ENCODE measurements around the gene BACH2. TPM values are rescaled to one million over a fixed set of nuclear protein-coding genes. Genes with fewer than 3 reads are reported as not detected.
A peak's percentile ranks its signal among the peaks of the same experiment; 100 is the strongest.

Gene BACH2
- polyA plus RNA-seq, 1 experiment: 2.2 TPM

DNA sequence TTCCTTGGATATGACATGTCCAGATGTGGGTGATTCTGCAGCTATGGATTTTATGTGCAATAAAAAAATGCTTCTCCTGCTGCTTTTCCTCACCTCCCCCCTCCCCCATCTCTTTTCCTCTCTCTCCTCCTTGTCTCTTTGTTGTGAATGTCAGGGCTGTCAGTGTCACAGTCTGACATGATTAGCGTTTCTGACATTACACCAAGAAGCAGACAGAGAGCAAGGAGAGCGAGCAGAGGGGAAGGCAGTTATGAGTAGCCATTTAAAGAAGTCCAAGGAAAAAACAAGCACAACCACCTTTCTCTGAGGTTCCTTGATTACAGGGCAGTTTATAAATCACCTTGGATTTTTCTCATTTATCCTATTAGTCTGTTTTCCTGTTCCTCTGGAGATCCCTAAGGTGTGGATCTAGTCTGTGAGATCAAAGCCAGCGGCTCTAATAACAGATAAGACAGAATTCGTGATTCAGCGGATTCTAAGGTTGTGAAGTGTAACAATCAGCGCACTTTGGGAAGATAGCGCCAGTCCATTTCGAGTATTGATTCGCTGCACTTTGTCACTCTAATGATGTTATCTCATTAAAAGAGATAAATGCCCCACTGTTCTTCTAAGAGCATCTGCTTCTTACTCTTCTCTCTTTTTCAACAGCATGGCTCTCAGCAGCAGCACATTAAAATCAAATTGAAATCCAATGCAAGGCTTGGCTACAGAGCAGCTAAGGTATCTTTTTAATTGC is 101.4 kb downstream of the BACH2 start:
- ChIA-PET POLR2A (interaction anchor here (1.3 to 1.6 kb wide), 2 partner anchors 17 to 23 kb away, joined by 6 to 24 read pairs; no protein-coding TSS in a partner anchor), CTCF (no interaction called here)
- no peak for DNase-seq (ENCODE audit: low read depth, low spot score)
- Histone ChIP-seq H3K27me3 (ENCODE audit: control insufficient read depth, insufficient read depth, low read length) (no peaks in the 10 kb centered on the region), H3K27ac (ENCODE audit: low read depth, low read length) (peak overlapping the region; percentile 90), H3K4me3 (ENCODE audit: low read depth, low read length) (no peak overlapping the region), H3K9me3 (ENCODE audit: control insufficient read depth, insufficient read depth, low read length) (peaks cover 5% of the 10 kb centered on the region; the same call in 1 of the 2 replicates)
- TF ChIP-seq CTCF (IDR thresholded peaks at IDR 0.05; ENCODE audit: low read depth, low read length): no peak

- peak; percentile 71 for DNase-seq (ENCODE audit: low read depth, low spot score)
- H3K27me3 ChIP-seq (ENCODE audit: control insufficient read depth, insufficient read depth, low read length): no peaks in the 10 kb centered on the region
- ChIA-PET CTCF (interaction anchor here (0.6 to 1.0 kb wide), 2 partner anchors 135 to 254 kb away, joined by 3 to 7 read pairs; no protein-coding TSS in a partner anchor), POLR2A (interaction anchor here (0.6 to 1.6 kb wide), 5 partner anchors 10 to 96 kb away, joined by 3 to 24 read pairs (median 4); no protein-coding TSS in a partner anchor)
- H3K4me3 ChIP-seq (ENCODE audit: low read depth, low read length): peak overlapping the region; percentile 34; the same call in 1 of the 2 replicates
- H3K9me3 ChIP-seq (ENCODE audit: control insufficient read depth, insufficient read depth, low read length): peaks cover 5% of the 10 kb centered on the region; the same call in 1 of the 2 replicates
- H3K27ac ChIP-seq (ENCODE audit: low read depth, low read length): peak overlapping the region; percentile 90
- TF ChIP-seq CTCF (IDR thresholded peaks at IDR 0.05; ENCODE audit: low read depth, low read length): no peak
Observed at GRCh38 chr6:90194371-90194841, 102.2 kb downstream of the BACH2 start.

- Histone ChIP-seq H3K27me3 (ENCODE audit: control insufficient read depth, insufficient read depth, low read length) (no peaks in the 10 kb centered on the region), H3K4me3 (ENCODE audit: low read depth, low read length) (no peak overlapping the region), H3K27ac (ENCODE audit: low read depth, low read length) (no peak overlapping the region), H3K9me3 (ENCODE audit: control insufficient read depth, insufficient read depth, low read length) (peaks cover 5% of the 10 kb centered on the region; the same call in 1 of the 2 replicates)
- ChIA-PET CTCF (no interaction called here), POLR2A (interaction anchor here (1.0 to 1.6 kb wide), 2 partner anchors 25 to 70 kb away, joined by 3 to 24 read pairs; no protein-coding TSS in a partner anchor)
- no peak for TF ChIP-seq CTCF (IDR thresholded peaks at IDR 0.05; ENCODE audit: low read depth, low read length)
- DNase-seq (ENCODE audit: low read depth, low spot score): no peak
Observed at GRCh38 chr6:90193359-90193758, 103.3 kb downstream of the BACH2 start.

- Histone ChIP-seq H3K27me3 (ENCODE audit: control insufficient read depth, insufficient read depth, low read length) (no peaks in the 10 kb centered on the region), H3K9me3 (ENCODE audit: control insufficient read depth, insufficient read depth, low read length) (peaks cover 1% of the 10 kb centered on the region; the same call in 1 of the 2 replicates), H3K27ac (ENCODE audit: low read depth, low read length) (no peak overlapping the region), H3K4me3 (ENCODE audit: low read depth, low read length) (no peak overlapping the region)
- no peak for DNase-seq (ENCODE audit: low read depth, low spot score)
- CTCF ChIA-PET: no interaction called here
- TF ChIP-seq CTCF (IDR thresholded peaks at IDR 0.05; ENCODE audit: low read depth, low read length): no peak
- POLR2A ChIA-PET: no interaction called here
Observed at GRCh38 chr6:90192857-90193256, 103.8 kb downstream of the BACH2 start.

Data from AG04450 (cell line).